Suprapubic skin (tissue), 3 donors: Measurements from ENCODE around the gene MAML2.

ENCODE experiments used
- CTCF ChIP-seq, 2 donors: fragments of 200-600 bp in 1 of 2; fragments of 450-650 bp in 1 of 2; sonication (generic) in 1 of 2; IDR thresholded peaks; one replicate each; pipeline ENCODE4 v1.5.1; 2016 to 2019; ENCODE audit warnings: antibody characterized with exemption in 2 of 2, mild to moderate bottlenecking in 1 of 2, moderate library complexity in 1 of 2
- EP300 ChIP-seq: sonication (generic); formaldehyde crosslinking; IDR thresholded peaks from one replicate; pipeline ENCODE4 v1.6.1; 2017; ENCODE audit warnings: antibody characterized with exemption
- POLR2A ChIP-seq, 2 donors: fragments of 450-650 bp; IDR thresholded peaks; one replicate each; pipeline ENCODE4 v1.6.1; 2017; ENCODE audit warnings: antibody characterized with exemption in 2 of 2, mild to moderate bottlenecking in 2 of 2, moderate library complexity in 2 of 2

- TF ChIP-seq POLR2A (IDR thresholded peaks at IDR 0.05) (no peak), CTCF (IDR thresholded peaks at IDR 0.05) (no peak), EP300 (no peak)
Observed at GRCh38 chr11:96156379-96156722, 186.6 kb downstream of the MAML2 start.
